ENCODE measurements around the gene KIF26B. TPM values are rescaled to one million over a fixed set of nuclear protein-coding genes. Genes with fewer than 3 reads are reported as not detected.

The KIF26B gene
- total and polyA plus RNA-seq, 2 of the 4 experiments (the other 2 are of a cell fraction), result 0.53 to 0.54 TPM

DNA sequence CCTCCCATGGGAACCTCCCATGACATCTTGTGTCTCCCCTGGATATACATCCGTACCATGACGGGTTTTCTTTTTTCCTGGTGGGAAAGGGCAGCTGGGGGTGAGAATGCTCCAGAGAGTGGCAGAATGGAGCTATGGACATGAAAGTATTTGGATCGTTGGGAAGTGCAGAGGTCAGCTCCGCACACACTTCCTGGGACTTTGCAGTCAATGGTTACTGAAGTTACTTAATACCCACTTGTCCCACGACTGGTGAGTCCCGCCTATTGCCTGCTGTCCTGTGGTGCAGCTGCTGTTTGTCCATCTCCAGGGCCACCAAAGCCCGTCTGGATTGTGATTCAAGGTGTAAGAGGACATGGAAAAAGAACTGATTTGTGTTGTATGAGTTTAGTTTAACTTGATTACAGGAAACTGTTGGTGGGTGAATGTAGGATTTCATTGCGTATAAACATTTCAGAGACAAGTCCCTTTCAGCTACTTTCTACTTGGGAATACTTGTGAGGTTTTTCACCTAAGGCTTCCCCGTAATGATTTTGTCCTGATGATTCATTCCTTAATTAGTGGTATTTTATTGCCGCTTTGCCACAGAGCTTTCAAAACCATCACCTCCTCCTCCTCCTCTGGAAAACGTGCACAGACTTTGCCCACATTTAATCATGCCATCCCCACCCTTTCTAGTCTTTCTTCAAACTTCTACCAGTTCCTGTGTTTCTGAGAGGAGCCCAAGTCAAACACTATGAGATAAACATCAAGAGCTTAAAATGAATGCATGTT is 308.8 kb downstream of the KIF26B start (continued):
- no peak for TF ChIP-seq MXI1 (IDR thresholded peaks at IDR 0.05; ENCODE audit: borderline replicate concordance, low read depth, low read length)

DNA sequence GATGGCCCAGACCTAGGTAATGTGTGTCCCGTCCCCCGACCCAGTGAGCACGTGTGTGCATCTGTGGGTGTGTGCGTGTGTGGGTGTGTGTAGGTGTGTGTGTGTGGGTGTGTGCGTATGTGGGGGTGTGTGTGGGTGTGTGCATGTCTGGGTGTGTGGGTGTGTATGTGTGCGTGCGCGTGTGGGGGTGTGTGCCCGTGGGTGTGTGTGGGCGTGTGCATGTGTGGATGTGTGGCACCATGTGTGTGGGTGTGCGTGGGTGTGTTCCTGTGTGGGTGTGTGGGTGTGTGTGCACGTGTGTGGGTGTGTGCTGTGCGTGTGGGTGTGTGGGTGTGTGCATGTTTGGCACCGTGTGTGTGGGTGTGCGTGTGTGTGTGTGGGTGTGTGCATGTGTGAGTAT is 309.5 kb downstream of the KIF26B start:
- H2AK9ac ChIP-seq (replicated peaks; ENCODE audit: low read depth, low read length, poor library complexity), result no peak overlapping the region
- CTCF ChIA-PET, result no interaction called here

More for the DNA sequence above, 309.5 kb downstream of the KIF26B start:
- H3K4ac ChIP-seq (ENCODE audit: low read depth, low read length), result no peak overlapping the region
- H4K5ac ChIP-seq (ENCODE audit: low read depth, low read length), result no peak overlapping the region
- dilution Hi-C loops (cut with HindIII; ENCODE audit: low sequenced_read_pairs, unreplicated experiment), result no loop called here
- no TSS peak for BruUV-seq (replicated peaks)
- no peak overlapping the region for H3K56ac ChIP-seq (ENCODE audit: extremely low read depth, insufficient read depth, low read length)
- H3K4me3 ChIP-seq (ENCODE audit: insufficient read depth, low read depth, low read length), result no peak overlapping the region
- in situ Hi-C loops (cut with MboI; ENCODE audit: low sequenced_read_pairs), result no loop called here
- intact Hi-C loops (cut with micrococcal nuclease), result loop anchor here (1.0 to 10.0 kb wide), 2 partner anchors 29 to 1539 kb away; no protein-coding TSS in a partner anchor
- H4K20me1 ChIP-seq (ENCODE audit: insufficient read depth, low read length), result no peaks in the 10 kb centered on the region
- 0 out of 2 replicates have a peak, but pooled peaks cover 4% of the 10 kb centered on the region for H3K9me1 ChIP-seq (ENCODE audit: insufficient read depth, low read length)
- H3K36me3 ChIP-seq (ENCODE audit: control insufficient read depth, insufficient read depth, low read length), result peaks cover 4% of the 10 kb centered on the region; the same call in 1 of the 2 replicates
- no peak overlapping the region for H3K4me2 ChIP-seq (ENCODE audit: low read depth, low read length)
- H4K91ac ChIP-seq (ENCODE audit: insufficient read depth, low read depth, low read length), result no peak overlapping the region
- H3K27ac ChIP-seq (ENCODE audit: insufficient read depth, low read length), result no peak overlapping the region
- POLR2A ChIA-PET (ENCODE audit: unreplicated experiment), result no interaction called here
- H3K9ac ChIP-seq (ENCODE audit: low read depth, low read length), result no peak overlapping the region
- H3K4me1 ChIP-seq (ENCODE audit: control insufficient read depth, insufficient read depth, low read length), result no peaks in the 10 kb centered on the region
- no peak overlapping the region for H2BK20ac ChIP-seq (ENCODE audit: low read depth, low read length)
- H3K14ac ChIP-seq (replicated peaks; ENCODE audit: low read depth, low read length), result no peak overlapping the region
- ATAC-seq (ENCODE audit: low read depth), result no peak
- H2AK5ac ChIP-seq (ENCODE audit: low read depth, low read length), result no peak overlapping the region
- no peaks in the 10 kb centered on the region for H3K9me3 ChIP-seq (ENCODE audit: control insufficient read depth, insufficient read depth, low read length)
- no peak overlapping the region for H3K23ac ChIP-seq (ENCODE audit: low read depth, low read length)
- H2AFZ ChIP-seq (replicated peaks; ENCODE audit: low read length, poor library complexity), result no peak overlapping the region
- TF ChIP-seq CEBPB (IDR thresholded peaks at IDR 0.05; ENCODE audit: low read depth, low read length), result no peak
- no peak for TF ChIP-seq MXI1 (IDR thresholded peaks at IDR 0.05; ENCODE audit: borderline replicate concordance, low read depth, low read length)
- no peak for TF ChIP-seq CHD1 (IDR thresholded peaks at IDR 0.05; ENCODE audit: low read depth, low read length)
- TF ChIP-seq, protein P1, sequence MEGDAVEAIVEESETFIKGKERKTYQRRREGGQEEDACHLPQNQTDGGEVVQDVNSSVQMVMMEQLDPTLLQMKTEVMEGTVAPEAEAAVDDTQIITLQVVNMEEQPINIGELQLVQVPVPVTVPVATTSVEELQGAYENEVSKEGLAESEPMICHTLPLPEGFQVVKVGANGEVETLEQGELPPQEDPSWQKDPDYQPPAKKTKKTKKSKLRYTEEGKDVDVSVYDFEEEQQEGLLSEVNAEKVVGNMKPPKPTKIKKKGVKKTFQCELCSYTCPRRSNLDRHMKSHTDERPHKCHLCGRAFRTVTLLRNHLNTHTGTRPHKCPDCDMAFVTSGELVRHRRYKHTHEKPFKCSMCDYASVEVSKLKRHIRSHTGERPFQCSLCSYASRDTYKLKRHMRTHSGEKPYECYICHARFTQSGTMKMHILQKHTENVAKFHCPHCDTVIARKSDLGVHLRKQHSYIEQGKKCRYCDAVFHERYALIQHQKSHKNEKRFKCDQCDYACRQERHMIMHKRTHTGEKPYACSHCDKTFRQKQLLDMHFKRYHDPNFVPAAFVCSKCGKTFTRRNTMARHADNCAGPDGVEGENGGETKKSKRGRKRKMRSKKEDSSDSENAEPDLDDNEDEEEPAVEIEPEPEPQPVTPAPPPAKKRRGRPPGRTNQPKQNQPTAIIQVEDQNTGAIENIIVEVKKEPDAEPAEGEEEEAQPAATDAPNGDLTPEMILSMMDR (conservative IDR thresholded peaks at IDR 0.05; ENCODE audit: low read depth, low read length), result no peak
- TF ChIP-seq, protein P2, sequence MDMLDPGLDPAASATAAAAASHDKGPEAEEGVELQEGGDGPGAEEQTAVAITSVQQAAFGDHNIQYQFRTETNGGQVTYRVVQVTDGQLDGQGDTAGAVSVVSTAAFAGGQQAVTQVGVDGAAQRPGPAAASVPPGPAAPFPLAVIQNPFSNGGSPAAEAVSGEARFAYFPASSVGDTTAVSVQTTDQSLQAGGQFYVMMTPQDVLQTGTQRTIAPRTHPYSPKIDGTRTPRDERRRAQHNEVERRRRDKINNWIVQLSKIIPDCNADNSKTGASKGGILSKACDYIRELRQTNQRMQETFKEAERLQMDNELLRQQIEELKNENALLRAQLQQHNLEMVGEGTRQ (IDR thresholded peaks at IDR 0.05; ENCODE audit: low read depth, low read length), result no peak
- TF ChIP-seq BHLHE40 (IDR thresholded peaks at IDR 0.05; ENCODE audit: low read depth, low read length), result no peak
- TF ChIP-seq RCOR1 (IDR thresholded peaks at IDR 0.05; ENCODE audit: insufficient replicate concordance, low read length), result no peak
- no peak for TF ChIP-seq NFE2L2 (IDR thresholded peaks at IDR 0.05; ENCODE audit: low read depth, low read length)
- TF ChIP-seq MAFK (IDR thresholded peaks at IDR 0.05; ENCODE audit: low read depth, low read length), result no peak
- no peak for TF ChIP-seq MAZ (IDR thresholded peaks at IDR 0.05; ENCODE audit: borderline replicate concordance, low read depth, low read length)
- TF ChIP-seq RAD21 (IDR thresholded peaks at IDR 0.05; ENCODE audit: low read length), result no peak
- TF ChIP-seq POLR2A (IDR thresholded peaks at IDR 0.05; ENCODE audit: low read depth, low read length), result no peak
- no peak for TF ChIP-seq FOS (IDR thresholded peaks at IDR 0.05; ENCODE audit: low read depth, low read length)
- no peaks in the 10 kb centered on the region for H3K79me1 ChIP-seq (ENCODE audit: low read depth in 1 of 2, low read length in 2 of 2)
- no peak overlapping the region for H2BK5ac ChIP-seq (ENCODE audit: low read depth, low read length, poor library complexity, severe bottlenecking)
- DNase-seq, result no peak
- no peak overlapping the region for H4K8ac ChIP-seq (ENCODE audit: low read depth in 2 of 2, low read length in 2 of 2)
- no peaks in the 10 kb centered on the region; the same call in 1 of the 2 replicates for H3K27me3 ChIP-seq (ENCODE audit: control insufficient read depth, insufficient read depth, low read length)
- H2BK15ac ChIP-seq (ENCODE audit: low read depth, low read length), result no peak overlapping the region
- WGBS, 2 experiments (ENCODE audit: extremely low coverage in 2 of 2, insufficient read length in 1 of 2), result 84% methylated on average over 9 of the region's 15 CpGs; no CpG with 5 or more reads in 1 of the 2 experiments
- no peak overlapping the region for H2BK120ac ChIP-seq (ENCODE audit: low read depth, low read length)
- H3K18ac ChIP-seq (ENCODE audit: low read depth, low read length), result no peak overlapping the region

All from IMR-90 (cell line).